DOHH2 (cell line): Measurements from ENCODE around the gene RGS17.

Source experiments
- H3F3A ChIP-seq: fragments of 200-600 bp; sonication (generic), shearing (Covaris generic); 2 replicates; pipeline ENCODE4 v1.6.0; 2016; ENCODE audit warnings: antibody characterized with exemption, mild to moderate bottlenecking; ENCODE audit not compliant: control insufficient read depth, insufficient read depth
- H3K27ac ChIP-seq: fragments of 200-600 bp; sonication (generic); 2 replicates; pipeline ENCODE4 v1.5.1; 2014; ENCODE audit warnings: low read depth, mild to moderate bottlenecking, low read length, moderate library complexity
- H3K27me3 ChIP-seq: fragments of 200-600 bp; sonication (generic); 2 replicates; pipeline ENCODE4 v1.6.1; 2014; ENCODE audit warnings: mild to moderate bottlenecking, low read length, mixed read lengths; ENCODE audit not compliant: control insufficient read depth
- H3K36me3 ChIP-seq: fragments of 200-600 bp; sonication (generic); 2 replicates; pipeline ENCODE4 v1.6.1; 2014; ENCODE audit warnings: mild to moderate bottlenecking, low read length, moderate library complexity, mixed read lengths; ENCODE audit not compliant: control insufficient read depth
- H3K4me1 ChIP-seq: fragments of 200-600 bp; sonication (generic); 2 replicates; pipeline ENCODE4 v1.6.1; 2014; ENCODE audit warnings: mild to moderate bottlenecking, low read length, mixed read lengths; ENCODE audit not compliant: control insufficient read depth
- H3K4me2 ChIP-seq: fragments of 200-600 bp; sonication (generic); 2 replicates; pipeline ENCODE4 v1.6.0; 2014; ENCODE audit warnings: mild to moderate bottlenecking, low read length, moderate library complexity
- H3K4me3 ChIP-seq: fragments of 200-600 bp; sonication (generic); 2 replicates; pipeline ENCODE4 v1.5.1; 2014; ENCODE audit warnings: mild to moderate bottlenecking, low read length, mixed read lengths
- H3K79me2 ChIP-seq: fragments of 200-600 bp; sonication (generic); 2 replicates; pipeline ENCODE4 v1.6.1; 2014; ENCODE audit warnings: mild to moderate bottlenecking, low read length, mixed read lengths; ENCODE audit not compliant: control insufficient read depth
- H3K9me2 ChIP-seq: fragments of 200-600 bp; sonication (generic); replicated peaks from 2 replicates; pipeline ENCODE4 v1.6.1; 2014; ENCODE audit warnings: mild to moderate bottlenecking, low read length, mixed read lengths; ENCODE audit not compliant: control insufficient read depth
- H3K9me3 ChIP-seq: fragments of 200-600 bp; sonication (generic); 2 replicates; pipeline ENCODE4 v1.6.1; 2014; ENCODE audit warnings: antibody characterized with exemption, low read length, mixed read lengths; ENCODE audit not compliant: control insufficient read depth, insufficient read depth
- H4K20me1 ChIP-seq: fragments of 200-600 bp; sonication (generic); 2 replicates; pipeline ENCODE4 v1.6.0; 2014; ENCODE audit warnings: low read depth, mild to moderate bottlenecking, antibody characterized with exemption, low read length, moderate library complexity; ENCODE audit not compliant: control insufficient read depth, insufficient read depth
- CTCF ChIP-seq: fragments of 200-600 bp; sonication (generic); IDR thresholded peaks from one replicate; pipeline ENCODE4 v1.5.1; 2014; ENCODE audit warnings: antibody characterized with exemption, mild to moderate bottlenecking, low read depth, low read length; ENCODE audit not compliant: poor library complexity, severe bottlenecking
- EZH2phosphoT487 ChIP-seq: fragments of 200-600 bp; sonication (generic); IDR thresholded peaks from 2 replicates; pipeline ENCODE4 v1.6.1; 2017; ENCODE audit warnings: borderline replicate concordance, mild to moderate bottlenecking, antibody characterized with exemption, low read length, moderate library complexity, mixed read lengths

Gene RGS17

GRCh38 chr6:153150371-153150751 is 19.3 kb upstream of the RGS17 start:
- H3K4me2 ChIP-seq: no peak overlapping the region
- no peaks in the 10 kb centered on the region for H3K4me1 ChIP-seq
- TF ChIP-seq CTCF: no peak
- TF ChIP-seq EZH2phosphoT487: no peak
- no peaks in the 10 kb centered on the region for H3K9me3 ChIP-seq
- H3K27me3 ChIP-seq: no peaks in the 10 kb centered on the region
- H3K4me3 ChIP-seq: no peak overlapping the region
- no peaks in the 10 kb centered on the region for H3K79me2 ChIP-seq
- no peaks in the 10 kb centered on the region for H3K36me3 ChIP-seq
- no peaks in the 10 kb centered on the region for H4K20me1 ChIP-seq
- no peaks in the 10 kb centered on the region for H3K9me2 ChIP-seq
- no peaks in the 10 kb centered on the region for H3F3A ChIP-seq
- H3K27ac ChIP-seq: no peak overlapping the region

- H3K36me3 ChIP-seq: no peaks in the 10 kb centered on the region
- no peaks in the 10 kb centered on the region for H3K9me2 ChIP-seq
- H3K4me2 ChIP-seq: no peak overlapping the region
- H3K79me2 ChIP-seq: no peaks in the 10 kb centered on the region
- no peak overlapping the region for H3K4me3 ChIP-seq
- H3K27ac ChIP-seq: no peak overlapping the region
- no peaks in the 10 kb centered on the region for H3F3A ChIP-seq
- TF ChIP-seq EZH2phosphoT487 (no peak), CTCF (no peak)
- H3K27me3 ChIP-seq: no peaks in the 10 kb centered on the region
- H4K20me1 ChIP-seq: no peaks in the 10 kb centered on the region
- H3K4me1 ChIP-seq: no peaks in the 10 kb centered on the region
- H3K9me3 ChIP-seq: no peaks in the 10 kb centered on the region
Measured at GRCh38 chr6:153149891-153150290, 18.8 kb upstream of the RGS17 start.

DNA sequence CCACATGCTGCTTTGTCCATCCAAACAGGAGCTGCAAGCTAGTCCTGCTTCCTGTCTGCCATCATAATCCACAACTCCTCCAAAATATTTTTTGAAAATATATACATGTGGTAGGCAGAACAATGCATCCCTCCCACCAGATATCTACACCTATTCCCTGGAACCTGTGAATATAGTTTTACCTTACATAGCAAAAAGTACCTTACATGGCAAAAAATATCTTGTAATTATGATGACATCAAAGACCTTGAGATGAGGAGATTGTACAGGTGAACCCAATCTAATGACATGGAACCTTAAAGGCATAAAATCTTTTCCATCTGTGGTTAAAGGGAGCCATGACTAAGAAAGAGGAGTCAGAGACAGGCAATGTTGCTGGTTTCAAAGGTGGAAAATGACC is 15.3 kb upstream of the RGS17 start:
- no peaks in the 10 kb centered on the region for H3K9me2 ChIP-seq

GRCh38 chr6:153145591-153145990 is 14.5 kb upstream of the RGS17 start:
- H3K4me1 ChIP-seq: no peaks in the 10 kb centered on the region
- no peaks in the 10 kb centered on the region for H3K9me3 ChIP-seq
- no peaks in the 10 kb centered on the region for H3K9me2 ChIP-seq
- no peaks in the 10 kb centered on the region for H3K36me3 ChIP-seq
- H3K27ac ChIP-seq: no peak overlapping the region
- no peak overlapping the region for H3K4me3 ChIP-seq
- TF ChIP-seq EZH2phosphoT487 (no peak), CTCF (no peak)
- H4K20me1 ChIP-seq: no peaks in the 10 kb centered on the region
- H3K27me3 ChIP-seq: no peaks in the 10 kb centered on the region
- H3F3A ChIP-seq: no peaks in the 10 kb centered on the region
- H3K79me2 ChIP-seq: no peaks in the 10 kb centered on the region
- no peak overlapping the region for H3K4me2 ChIP-seq

More for the DNA sequence above, 15.3 kb upstream of the RGS17 start:
- Histone ChIP-seq H3K4me3 (no peak overlapping the region), H3F3A (no peaks in the 10 kb centered on the region), H3K36me3 (no peaks in the 10 kb centered on the region), H3K4me2 (no peak overlapping the region), H3K9me3 (no peaks in the 10 kb centered on the region), H3K4me1 (no peaks in the 10 kb centered on the region), H3K27ac (no peak overlapping the region), H3K79me2 (no peaks in the 10 kb centered on the region), H3K27me3 (no peaks in the 10 kb centered on the region), H4K20me1 (no peaks in the 10 kb centered on the region)
- TF ChIP-seq EZH2phosphoT487: no peak
